Measurements from ENCODE around the gene GPR3.
A peak's percentile ranks its signal among the peaks of the same experiment; 100 is the strongest.
"Not testable (repeated sequence)": the region's sequence is repeated elsewhere in the genome, so short reads cannot be mapped to it uniquely, and the experiment has no call there.

Gene GPR3

GRCh38 chr1:27400963-27401341, 8.5 kb downstream of the GPR3 start:
- no peak for DNase-seq

GRCh38 chr1:27402349-27402754, 9.9 kb downstream of the GPR3 start:
- peak; percentile 69 for DNase-seq

- peak; percentile 78 for DNase-seq
Observed at GRCh38 chr1:27403065-27403726, 10.8 kb downstream of the GPR3 start.

- DNase-seq: no peak
Observed at GRCh38 chr1:27403931-27404330, 11.5 kb downstream of the GPR3 start.

GRCh38 chr1:27405074-27405473, 12.7 kb downstream of the GPR3 start:
- no peak for DNase-seq

GRCh38 chr1:27405598-27406361, 13.4 kb downstream of the GPR3 start:
- DNase-seq: not testable (repeated sequence)

GRCh38 chr1:27406362-27406680, 13.9 kb downstream of the GPR3 start:
- no peak for DNase-seq

GRCh38 chr1:27406791-27407190, 14.4 kb downstream of the GPR3 start:
- not testable (repeated sequence) for DNase-seq

- no peak for DNase-seq
Observed at GRCh38 chr1:27408151-27408550, 15.7 kb downstream of the GPR3 start.

- DNase-seq: no peak
Observed at GRCh38 chr1:27409669-27410068, 17.2 kb downstream of the GPR3 start.

GRCh38 chr1:27410709-27411108, 18.3 kb downstream of the GPR3 start:
- no peak for DNase-seq

GRCh38 chr1:27412502-27412901, 20.1 kb downstream of the GPR3 start:
- no peak for DNase-seq

GRCh38 chr1:27413004-27413403, 20.6 kb downstream of the GPR3 start:
- DNase-seq: peak; percentile 10

GRCh38 chr1:27414091-27414490, 21.7 kb downstream of the GPR3 start:
- DNase-seq: no peak

GRCh38 chr1:27416387-27417111, 24.1 kb downstream of the GPR3 start:
- peak; percentile 57 for DNase-seq

GRCh38 chr1:27417713-27418112, 25.3 kb downstream of the GPR3 start:
- DNase-seq: no peak

GRCh38 chr1:27418326-27419185, 26.1 kb downstream of the GPR3 start:
- DNase-seq: no peak

GRCh38 chr1:27423709-27424108, 31.3 kb downstream of the GPR3 start:
- no peak for DNase-seq

- no peak for DNase-seq
Observed at GRCh38 chr1:27427329-27427728, 34.9 kb downstream of the GPR3 start.

- DNase-seq: peak; percentile 52
Observed at GRCh38 chr1:27427816-27428315, 35.4 kb downstream of the GPR3 start.

GRCh38 chr1:27428316-27429028, 36.0 kb downstream of the GPR3 start:
- DNase-seq: peak; percentile 83

GRCh38 chr1:27429029-27429425, 36.6 kb downstream of the GPR3 start:
- no peak for DNase-seq
